IPS-18a (cell line): Measurements from ENCODE around the gene LGALS3BP.
A peak's percentile ranks its signal among the peaks of the same experiment; 100 is the strongest.

Experiments used
- H3K27ac ChIP-seq: one replicate; pipeline ENCODE4 v1.5.1; 2013; ENCODE audit warnings: low read length
- H3K27me3 ChIP-seq: one replicate; pipeline ENCODE4 v1.6.1; 2013; ENCODE audit warnings: mild to moderate bottlenecking, low read length; ENCODE audit not compliant: control insufficient read depth, insufficient read depth
- H3K36me3 ChIP-seq: one replicate; pipeline ENCODE4 v1.6.1; 2013; ENCODE audit warnings: low read depth, low read length; ENCODE audit not compliant: control insufficient read depth
- H3K4me1 ChIP-seq: one replicate; pipeline ENCODE4 v1.6.1; 2013; ENCODE audit warnings: low read depth, low read length; ENCODE audit not compliant: control insufficient read depth
- H3K4me3 ChIP-seq: one replicate; pipeline ENCODE4 v1.5.1; 2013; ENCODE audit warnings: low read length
- H3K9ac ChIP-seq: one replicate; pipeline ENCODE4 v1.6.1; 2013; ENCODE audit warnings: mild to moderate bottlenecking, low read length, moderate library complexity
- H3K9me3 ChIP-seq: one replicate; pipeline ENCODE4 v1.6.1; 2013; ENCODE audit warnings: low read depth, low read length; ENCODE audit not compliant: control insufficient read depth

The LGALS3BP gene

DNA sequence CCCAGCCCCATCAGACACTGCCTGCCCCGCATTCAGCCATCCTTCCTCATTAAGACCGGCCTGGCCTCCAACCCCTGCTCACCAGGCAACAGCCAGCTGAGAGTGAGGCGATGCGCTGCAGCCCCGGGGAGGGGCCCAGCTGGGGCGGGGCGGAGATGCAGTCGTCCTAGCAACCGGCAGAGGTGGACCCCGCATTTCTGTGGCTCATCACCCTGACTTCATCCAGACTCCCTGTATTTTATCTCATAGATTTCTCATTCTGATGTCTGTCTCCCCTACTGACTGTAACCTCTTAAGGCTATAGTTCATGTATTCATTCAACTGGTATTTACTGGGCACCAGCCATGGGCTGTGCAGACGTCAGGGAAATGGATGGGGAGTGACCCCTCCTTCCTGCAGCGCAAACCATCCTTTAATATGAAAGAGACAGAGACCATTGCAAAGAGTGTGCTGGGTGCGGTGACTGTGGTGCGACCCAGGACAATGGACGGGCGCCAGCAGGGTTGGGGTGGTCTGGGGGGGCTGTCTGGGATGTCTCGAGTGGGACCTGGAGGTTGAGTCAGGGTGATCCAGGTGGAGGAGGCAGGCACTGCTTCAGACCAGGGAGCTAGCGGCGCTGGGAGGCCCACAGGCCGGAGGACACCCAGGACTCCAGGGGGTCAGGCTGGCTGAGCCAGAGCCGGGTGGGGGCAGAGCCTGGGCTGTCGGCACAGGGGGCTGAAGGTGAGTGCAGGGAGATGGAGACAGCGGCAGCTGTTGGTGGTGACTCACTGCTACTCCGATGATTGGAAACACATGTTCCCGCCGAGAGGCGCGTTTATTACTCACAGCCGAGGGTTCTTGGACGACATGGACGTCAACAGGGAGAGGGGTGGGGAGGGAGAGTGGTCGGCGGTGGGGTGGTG is 44.1 kb downstream of the LGALS3BP start:
- Histone ChIP-seq H3K9ac (no peak overlapping the region), H3K27ac (no peak overlapping the region), H3K9me3 (no peaks in the 10 kb centered on the region), H3K36me3 (no peaks in the 10 kb centered on the region), H3K4me1 (peaks cover 10% of the 10 kb centered on the region), H3K27me3 (no peaks in the 10 kb centered on the region), H3K4me3 (no peak overlapping the region)

DNA sequence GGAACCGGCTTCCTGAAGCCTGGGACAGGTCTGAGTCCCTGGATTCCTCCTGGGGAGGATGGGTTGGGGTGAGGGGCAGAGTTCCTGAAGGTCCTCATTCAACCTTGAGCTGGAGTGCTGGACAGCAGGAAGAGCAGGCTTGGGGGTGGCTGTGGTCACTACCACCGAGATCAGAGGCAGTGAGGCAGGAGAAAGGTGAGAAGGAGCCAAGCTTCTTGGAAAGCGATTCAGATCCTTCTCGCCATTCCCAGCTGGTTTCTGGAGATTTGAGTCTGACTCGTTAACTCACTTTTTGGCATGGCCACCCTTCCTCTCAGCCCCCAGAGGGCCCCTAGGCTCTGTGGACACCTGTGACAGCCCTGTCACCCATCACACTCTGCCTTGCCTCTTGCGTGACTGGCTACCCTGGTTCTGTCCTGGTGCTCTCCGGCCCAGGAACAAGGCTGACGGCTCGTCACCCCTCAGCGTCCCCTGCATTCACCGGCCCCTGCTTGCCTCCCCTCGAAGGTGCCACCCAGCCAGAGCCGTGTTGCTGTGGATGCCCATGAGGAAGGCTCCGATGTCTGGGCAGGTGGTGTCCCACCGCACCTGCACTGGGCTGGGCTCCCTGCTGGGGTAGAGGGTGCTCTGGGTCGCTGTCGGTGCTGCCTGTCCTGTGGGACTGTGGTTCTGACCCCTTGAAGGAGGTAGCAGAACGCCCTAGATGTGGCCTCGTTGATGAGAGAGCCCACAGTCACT is 44.9 kb downstream of the LGALS3BP start:
- peaks cover 10% of the 10 kb centered on the region for H3K4me1 ChIP-seq
- no peak overlapping the region for H3K4me3 ChIP-seq
- H3K36me3 ChIP-seq = no peaks in the 10 kb centered on the region
- H3K27ac ChIP-seq = no peak overlapping the region
- H3K9me3 ChIP-seq = no peaks in the 10 kb centered on the region
- H3K27me3 ChIP-seq = no peaks in the 10 kb centered on the region
- H3K9ac ChIP-seq = no peak overlapping the region

- H3K4me1 ChIP-seq = peaks cover 10% of the 10 kb centered on the region
- H3K9ac ChIP-seq = no peak overlapping the region
- H3K27me3 ChIP-seq = no peaks in the 10 kb centered on the region
- no peak overlapping the region for H3K27ac ChIP-seq
- H3K4me3 ChIP-seq = no peak overlapping the region
- no peaks in the 10 kb centered on the region for H3K9me3 ChIP-seq
- no peaks in the 10 kb centered on the region for H3K36me3 ChIP-seq
Observed at GRCh38 chr17:78933959-78934568, 45.7 kb downstream of the LGALS3BP start.

- H3K36me3 ChIP-seq = no peaks in the 10 kb centered on the region
- H3K27me3 ChIP-seq = no peaks in the 10 kb centered on the region
- H3K27ac ChIP-seq = no peak overlapping the region
- H3K4me1 ChIP-seq = peaks cover 10% of the 10 kb centered on the region
- no peak overlapping the region for H3K9ac ChIP-seq
- H3K9me3 ChIP-seq = no peaks in the 10 kb centered on the region
- H3K4me3 ChIP-seq = no peak overlapping the region
Observed at GRCh38 chr17:78933025-78933958, 46.4 kb downstream of the LGALS3BP start.

- Histone ChIP-seq H3K27ac (no peak overlapping the region), H3K36me3 (no peaks in the 10 kb centered on the region), H3K27me3 (no peaks in the 10 kb centered on the region), H3K4me3 (no peak overlapping the region), H3K4me1 (peaks cover 10% of the 10 kb centered on the region), H3K9me3 (no peaks in the 10 kb centered on the region), H3K9ac (no peak overlapping the region)
Observed at GRCh38 chr17:78929908-78930775, 49.6 kb downstream of the LGALS3BP start.

DNA sequence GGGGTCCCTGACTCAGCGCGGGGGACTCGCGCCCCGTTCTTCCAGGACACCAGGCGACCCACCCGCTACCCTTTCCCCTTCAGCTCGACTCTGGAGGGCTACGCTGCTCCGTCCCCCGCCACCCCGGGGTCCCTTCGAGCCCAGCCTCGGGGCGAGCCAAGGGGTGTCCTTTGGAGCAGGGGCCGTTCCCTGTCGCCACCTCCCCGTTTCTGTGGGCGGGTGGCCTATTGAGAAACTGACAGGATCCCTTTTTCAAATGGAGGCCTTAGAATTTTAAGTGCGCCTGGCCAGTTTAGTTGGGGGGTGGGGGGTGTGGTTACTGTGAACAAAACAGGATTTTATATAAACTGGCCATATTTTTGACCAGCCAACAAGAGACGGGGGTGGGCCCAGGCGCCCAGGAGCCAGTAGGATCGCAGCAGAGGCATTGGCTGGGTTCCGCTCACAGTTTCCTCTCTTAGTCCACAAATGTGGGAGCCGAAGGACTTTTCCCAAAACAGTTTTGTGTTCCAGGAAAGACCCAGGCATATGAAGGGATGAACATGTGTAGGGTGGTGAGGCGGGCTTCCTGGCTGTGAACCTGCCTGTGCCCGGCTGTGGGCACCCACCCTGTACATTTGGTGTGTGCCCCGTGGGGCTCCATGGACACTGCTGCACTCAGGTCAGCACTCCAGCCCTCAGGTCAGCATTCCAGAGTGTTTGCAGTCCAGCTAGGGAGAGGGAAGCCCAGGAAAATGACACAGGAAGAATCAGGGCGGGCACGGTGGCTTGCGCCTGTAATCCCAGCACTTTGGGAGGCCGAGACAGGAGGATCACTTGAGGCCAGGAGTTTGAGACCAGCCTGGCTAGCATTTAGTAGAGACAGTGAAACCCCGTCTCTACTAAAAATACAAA is 53.8 kb downstream of the LGALS3BP start:
- peak overlapping the region; percentile 54 for H3K4me3 ChIP-seq
- no peak overlapping the region for H3K27ac ChIP-seq
- H3K36me3 ChIP-seq = no peaks in the 10 kb centered on the region
- peak overlapping the region; percentile 52 for H3K9ac ChIP-seq
- peaks cover 4% of the 10 kb centered on the region for H3K4me1 ChIP-seq
- H3K9me3 ChIP-seq = no peaks in the 10 kb centered on the region
- no peaks in the 10 kb centered on the region for H3K27me3 ChIP-seq

DNA sequence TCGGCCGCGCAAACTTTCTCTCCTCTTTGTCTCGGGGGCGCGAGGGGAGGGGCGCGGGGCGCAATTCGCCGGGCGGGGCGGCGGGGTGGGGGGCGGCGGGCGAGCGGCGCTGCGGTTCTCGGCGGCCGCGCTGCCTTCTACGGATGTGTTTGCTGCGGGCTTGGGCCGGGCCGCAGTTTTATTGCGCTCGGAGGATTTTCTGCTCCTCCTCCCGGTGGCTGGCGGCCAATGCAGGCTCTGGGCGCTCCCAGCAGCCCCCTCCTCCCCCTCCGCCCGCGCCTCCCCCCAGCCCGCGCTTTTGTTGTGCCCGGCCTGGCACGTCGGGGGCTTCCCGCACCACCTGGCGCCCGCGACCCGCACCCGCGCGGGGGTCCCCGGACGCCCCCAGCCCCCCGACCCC is 54.5 kb downstream of the LGALS3BP start, which contains the start of gene TIMP2:
TSS of gene TIMP2 (minus strand) at position 154 of the 400 bp plus-strand sequence. CDS start 299 bp downstream, outside the sequence.
- Histone ChIP-seq H3K9me3 (no peaks in the 10 kb centered on the region), H3K4me3 (peak within 1 kb of the TSS; percentile 70), H3K27ac (no peak within 1 kb of the TSS), H3K27me3 (no peaks in the 10 kb centered on the region), H3K9ac (peak within 1 kb of the TSS; percentile 58), H3K36me3 (no peaks in the 10 kb centered on the region), H3K4me1 (peaks cover 4% of the 10 kb centered on the region)

- Histone ChIP-seq H3K4me1 (peaks cover 4% of the 10 kb centered on the region), H3K9ac (peak overlapping the region; percentile 58), H3K4me3 (peak overlapping the region; percentile 70), H3K9me3 (no peaks in the 10 kb centered on the region), H3K27ac (no peak overlapping the region), H3K36me3 (no peaks in the 10 kb centered on the region), H3K27me3 (no peaks in the 10 kb centered on the region)
Observed at GRCh38 chr17:78924481-78925151, 55.1 kb downstream of the LGALS3BP start.

- Histone ChIP-seq H3K27me3 (no peaks in the 10 kb centered on the region), H3K4me3 (peak overlapping the region; percentile 70), H3K36me3 (no peaks in the 10 kb centered on the region), H3K27ac (no peak overlapping the region), H3K4me1 (peaks cover 4% of the 10 kb centered on the region), H3K9me3 (no peaks in the 10 kb centered on the region), H3K9ac (peak overlapping the region; percentile 58)
Observed at GRCh38 chr17:78923660-78924453, 55.9 kb downstream of the LGALS3BP start.
